ENCODE data around the gene DGKI.

- TF ChIP-seq CTCF (IDR thresholded peaks at IDR 0.05 in 8 of 11, conservative IDR thresholded peaks at IDR 0.05 in 3 of 11) (no peak), POLR2AphosphoS5 (IDR thresholded peaks at IDR 0.05) (no peak)
Observed at GRCh38 chr7:137475966-137476365, 370.8 kb downstream of the DGKI start.

Data from spleen (tissue), 7 donors.